ENCODE results near the gene KIAA0753. TPM values are rescaled to one million over a fixed set of nuclear protein-coding genes. Genes with fewer than 3 reads are reported as not detected.
"Not testable (repeated sequence)": the region's sequence is repeated elsewhere in the genome, so short reads cannot be mapped to it uniquely, and the experiment has no call there.

Gene KIAA0753
- total RNA-seq, 4 donors from 2014 or later, result 3.0 to 6.3 (median 3.6) TPM

- intact Hi-C loops (cut with DNase I; ENCODE audit: low total_unique reads), result no loop called here
Observed at GRCh38 chr17:6576038-6576785, 64.3 kb downstream of the KIAA0753 start.

GRCh38 chr17:6575596-6575988 is 64.9 kb downstream of the KIAA0753 start:
- Histone ChIP-seq H3K36me3 (peaks cover 0 to 8% of the 10 kb centered on the region in 2 donors), H3K27ac (no peak overlapping the region), H3K27me3 (no peaks in the 10 kb centered on the region), H3K4me1 (peaks cover 0 to 4% of the 10 kb centered on the region in 2 donors), H3K9me3 (no peaks in the 10 kb centered on the region), H3K4me3 (no peak overlapping the region)
- TF ChIP-seq POLR2A (IDR thresholded peaks at IDR 0.05), result no peak
- TF ChIP-seq, protein P1, sequence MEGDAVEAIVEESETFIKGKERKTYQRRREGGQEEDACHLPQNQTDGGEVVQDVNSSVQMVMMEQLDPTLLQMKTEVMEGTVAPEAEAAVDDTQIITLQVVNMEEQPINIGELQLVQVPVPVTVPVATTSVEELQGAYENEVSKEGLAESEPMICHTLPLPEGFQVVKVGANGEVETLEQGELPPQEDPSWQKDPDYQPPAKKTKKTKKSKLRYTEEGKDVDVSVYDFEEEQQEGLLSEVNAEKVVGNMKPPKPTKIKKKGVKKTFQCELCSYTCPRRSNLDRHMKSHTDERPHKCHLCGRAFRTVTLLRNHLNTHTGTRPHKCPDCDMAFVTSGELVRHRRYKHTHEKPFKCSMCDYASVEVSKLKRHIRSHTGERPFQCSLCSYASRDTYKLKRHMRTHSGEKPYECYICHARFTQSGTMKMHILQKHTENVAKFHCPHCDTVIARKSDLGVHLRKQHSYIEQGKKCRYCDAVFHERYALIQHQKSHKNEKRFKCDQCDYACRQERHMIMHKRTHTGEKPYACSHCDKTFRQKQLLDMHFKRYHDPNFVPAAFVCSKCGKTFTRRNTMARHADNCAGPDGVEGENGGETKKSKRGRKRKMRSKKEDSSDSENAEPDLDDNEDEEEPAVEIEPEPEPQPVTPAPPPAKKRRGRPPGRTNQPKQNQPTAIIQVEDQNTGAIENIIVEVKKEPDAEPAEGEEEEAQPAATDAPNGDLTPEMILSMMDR (IDR thresholded peaks at IDR 0.05 in 4 of 5, conservative IDR thresholded peaks at IDR 0.05 in 1 of 5), result no peak
- ATAC-seq (no peak), DNase-seq (no peak)
- intact Hi-C loops (cut with DNase I; ENCODE audit: low total_unique reads), result no loop called here
- in situ Hi-C loops (cut with MboI; ENCODE audit: low sequenced_read_pairs in 4 of 4), result loop anchor here in 1 of 4 donors (25.0 kb wide), 1 partner anchor 113 kb away; no protein-coding TSS in a partner anchor

More at GRCh38 chr17:6576038-6576785, 64.3 kb downstream of the KIAA0753 start:
- H3K27me3 ChIP-seq, result no peaks in the 10 kb centered on the region
- H3K27ac ChIP-seq, result no peak overlapping the region
- TF ChIP-seq, protein P1 (IDR thresholded peaks at IDR 0.05 in 4 of 5, conservative IDR thresholded peaks at IDR 0.05 in 1 of 5), result no peak
- no peak for TF ChIP-seq POLR2A (IDR thresholded peaks at IDR 0.05)
- H3K4me1 ChIP-seq, result peaks cover 0 to 4% of the 10 kb centered on the region in 2 donors
- in situ Hi-C loops (cut with MboI; ENCODE audit: low sequenced_read_pairs in 4 of 4), result loop anchor here in 1 of 4 donors (25.0 kb wide), 1 partner anchor 114 kb away; no protein-coding TSS in a partner anchor
- ATAC-seq, result no peak
- DNase-seq, result no peak
- H3K9me3 ChIP-seq, result no peaks in the 10 kb centered on the region
- H3K4me3 ChIP-seq, result no peak overlapping the region
- H3K36me3 ChIP-seq, result peaks cover 0 to 8% of the 10 kb centered on the region in 2 donors

DNA sequence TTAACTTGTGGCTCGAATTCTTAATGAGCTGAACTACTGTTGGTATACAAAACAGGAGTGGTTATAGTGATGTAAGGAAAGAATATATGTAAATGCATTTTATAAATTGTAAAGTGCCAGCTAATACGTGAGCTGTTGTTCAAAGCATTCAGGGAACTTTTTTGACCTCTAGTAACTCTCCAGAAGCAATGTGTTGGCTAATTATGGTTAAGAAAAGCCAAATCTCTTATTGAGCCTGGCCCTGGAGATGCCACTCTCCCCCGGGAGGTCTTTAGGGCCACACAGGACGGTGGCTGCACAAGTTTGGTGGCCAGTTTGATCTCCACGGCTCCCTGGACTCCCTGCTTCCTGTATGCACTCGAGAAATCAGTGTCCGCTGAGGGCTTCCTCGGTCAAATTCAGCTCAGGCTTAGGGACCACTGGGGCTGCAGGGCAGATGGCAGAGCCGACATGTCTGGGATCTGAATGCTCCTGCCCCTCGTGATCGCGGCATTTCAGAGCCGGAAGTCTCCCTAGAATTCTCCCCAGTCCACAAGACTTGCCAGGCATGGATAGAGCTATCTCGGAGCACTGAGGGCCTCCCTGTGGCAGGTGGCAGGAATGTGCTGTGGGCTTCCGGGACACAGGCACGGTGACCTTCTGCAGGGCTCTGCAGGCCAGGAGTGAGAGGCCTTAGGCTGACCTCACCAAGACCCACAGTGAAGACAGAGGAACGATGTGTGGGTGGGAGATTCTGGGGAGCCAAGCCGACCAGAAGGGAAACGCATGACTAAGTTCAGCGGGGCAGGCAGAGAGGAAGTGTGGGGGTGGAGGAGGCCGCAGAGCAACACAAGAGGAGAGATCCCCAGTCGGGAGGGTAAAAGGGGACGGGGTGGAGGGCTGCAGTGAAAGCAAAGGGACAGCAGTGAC is 65.6 kb downstream of the KIAA0753 start:
- no peak for ATAC-seq
- peaks cover 0 to 4% of the 10 kb centered on the region in 2 donors for H3K4me1 ChIP-seq
- H3K27me3 ChIP-seq, result peaks cover 0 to under 1% (median 0%) of the 10 kb centered on the region in 3 donors
- no peak for DNase-seq
- in situ Hi-C loops (cut with MboI; ENCODE audit: low sequenced_read_pairs in 4 of 4), result loop anchor here in 1 of 4 donors (25.0 kb wide), 1 partner anchor 113 kb away; no protein-coding TSS in a partner anchor
- H3K36me3 ChIP-seq, result peaks cover 0 to 8% of the 10 kb centered on the region in 2 donors
- no peak overlapping the region for H3K4me3 ChIP-seq
- H3K27ac ChIP-seq, result no peak overlapping the region
- TF ChIP-seq, protein P1 (IDR thresholded peaks at IDR 0.05 in 4 of 5, conservative IDR thresholded peaks at IDR 0.05 in 1 of 5), result no peak
- no peak for TF ChIP-seq POLR2A (IDR thresholded peaks at IDR 0.05)
- intact Hi-C loops (cut with DNase I; ENCODE audit: low total_unique reads), result no loop called here
- H3K9me3 ChIP-seq, result no peaks in the 10 kb centered on the region

- no peak overlapping the region for H3K4me3 ChIP-seq
- peaks cover 0 to 9% (median 0%) of the 10 kb centered on the region in 3 donors for H3K27me3 ChIP-seq
- no peaks in the 10 kb centered on the region for H3K9me3 ChIP-seq
- peaks cover 0 to 4% of the 10 kb centered on the region in 2 donors for H3K4me1 ChIP-seq
- DNase-seq, result no peak
- H3K36me3 ChIP-seq, result peaks cover 0 to 1% of the 10 kb centered on the region in 2 donors
- TF ChIP-seq POLR2A (IDR thresholded peaks at IDR 0.05), result no peak
- TF ChIP-seq, protein P1 (IDR thresholded peaks at IDR 0.05 in 4 of 5, conservative IDR thresholded peaks at IDR 0.05 in 1 of 5), result no peak
- no peak overlapping the region for H3K27ac ChIP-seq
- intact Hi-C loops (cut with DNase I; ENCODE audit: low total_unique reads), result no loop called here
- ATAC-seq, result no peak
- in situ Hi-C loops (cut with MboI; ENCODE audit: low sequenced_read_pairs in 4 of 4), result no loop called here
Observed at GRCh38 chr17:6573982-6574686, 66.4 kb downstream of the KIAA0753 start.

DNA sequence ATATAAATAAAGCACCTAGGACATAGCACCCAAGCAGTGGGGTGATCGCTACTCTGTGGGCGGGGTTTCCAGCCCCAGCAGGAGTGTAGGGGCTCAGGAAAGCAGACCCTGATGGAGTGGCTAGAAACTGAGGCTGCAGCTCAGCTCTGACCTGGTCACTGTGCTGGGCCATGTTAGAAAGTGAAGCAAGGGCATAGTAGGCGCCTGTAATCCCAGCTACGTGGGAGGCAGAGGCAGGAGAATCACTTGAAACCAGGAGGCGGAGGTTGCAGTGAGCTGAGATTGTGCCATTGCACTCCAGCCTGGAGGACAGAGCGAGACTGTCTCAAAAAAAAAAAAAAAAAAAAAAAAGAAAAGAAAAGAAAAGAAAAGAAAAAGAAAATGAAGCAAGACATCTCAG is 67.0 kb downstream of the KIAA0753 start:
- ATAC-seq; intact Hi-C loops (cut with DNase I; ENCODE audit: low total_unique reads): not testable (repeated sequence)

More for the DNA sequence above, 67.0 kb downstream of the KIAA0753 start:
- H3K4me1 ChIP-seq; H3K27ac ChIP-seq; H3K9me3 ChIP-seq; DNase-seq; H3K4me3 ChIP-seq; H3K36me3 ChIP-seq; in situ Hi-C loops (cut with MboI; ENCODE audit: low sequenced_read_pairs in 4 of 4): not testable (repeated sequence)
- peaks cover 0 to 13% (median 0%) of the 10 kb centered on the region in 3 donors for H3K27me3 ChIP-seq
